ENCODE results near the gene RNPEPL1.
A peak's percentile ranks its signal among the peaks of the same experiment; 100 is the strongest.
"Not testable (repeated sequence)": the region's sequence is repeated elsewhere in the genome, so short reads cannot be mapped to it uniquely, and the experiment has no call there.

RNPEPL1 gene, protein sequence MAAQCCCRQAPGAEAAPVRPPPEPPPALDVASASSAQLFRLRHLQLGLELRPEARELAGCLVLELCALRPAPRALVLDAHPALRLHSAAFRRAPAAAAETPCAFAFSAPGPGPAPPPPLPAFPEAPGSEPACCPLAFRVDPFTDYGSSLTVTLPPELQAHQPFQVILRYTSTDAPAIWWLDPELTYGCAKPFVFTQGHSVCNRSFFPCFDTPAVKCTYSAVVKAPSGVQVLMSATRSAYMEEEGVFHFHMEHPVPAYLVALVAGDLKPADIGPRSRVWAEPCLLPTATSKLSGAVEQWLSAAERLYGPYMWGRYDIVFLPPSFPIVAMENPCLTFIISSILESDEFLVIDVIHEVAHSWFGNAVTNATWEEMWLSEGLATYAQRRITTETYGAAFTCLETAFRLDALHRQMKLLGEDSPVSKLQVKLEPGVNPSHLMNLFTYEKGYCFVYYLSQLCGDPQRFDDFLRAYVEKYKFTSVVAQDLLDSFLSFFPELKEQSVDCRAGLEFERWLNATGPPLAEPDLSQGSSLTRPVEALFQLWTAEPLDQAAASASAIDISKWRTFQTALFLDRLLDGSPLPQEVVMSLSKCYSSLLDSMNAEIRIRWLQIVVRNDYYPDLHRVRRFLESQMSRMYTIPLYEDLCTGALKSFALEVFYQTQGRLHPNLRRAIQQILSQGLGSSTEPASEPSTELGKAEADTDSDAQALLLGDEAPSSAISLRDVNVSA

DNA sequence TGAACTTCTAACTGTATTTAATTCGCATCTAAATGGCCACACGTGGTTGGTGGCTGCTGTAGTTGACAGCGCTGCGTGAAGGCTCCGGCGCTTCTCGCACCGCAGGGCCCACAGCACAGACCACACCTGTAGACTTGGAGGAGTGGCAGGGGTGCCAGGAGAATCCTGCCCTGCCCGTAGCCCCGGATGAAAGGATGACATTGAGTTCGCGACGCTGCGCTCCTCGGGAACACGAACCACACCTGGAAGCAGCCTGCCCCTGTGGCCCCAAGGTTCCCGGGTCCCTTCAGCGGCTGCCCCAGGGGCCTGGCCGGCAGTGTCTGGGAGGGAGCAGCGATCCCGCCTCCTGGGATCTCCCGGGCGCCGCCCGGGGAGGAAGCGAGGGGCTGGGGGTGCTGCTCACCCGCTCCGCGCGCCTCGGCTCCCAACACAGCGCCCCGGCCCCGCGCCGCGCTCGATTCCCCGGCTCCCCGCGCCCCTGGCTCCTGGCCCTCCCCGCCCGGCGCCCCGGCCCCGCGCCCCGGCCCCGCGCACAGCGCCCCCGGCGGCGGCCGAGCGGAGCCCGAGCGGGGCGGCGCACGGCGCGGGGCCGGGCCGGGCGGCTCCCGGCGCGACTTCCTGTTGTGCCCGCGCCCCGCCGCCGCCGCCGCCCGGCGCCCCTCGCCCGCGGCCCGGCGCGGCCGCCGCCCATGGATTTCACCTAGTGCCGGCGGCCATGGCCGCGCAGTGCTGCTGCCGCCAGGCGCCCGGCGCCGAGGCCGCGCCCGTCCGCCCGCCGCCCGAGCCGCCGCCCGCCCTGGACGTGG is at the start of gene RNPEPL1:
Gene RNPEPL1 (plus strand): TSS at position 613 of the 806 bp plus-strand sequence. CDS start 103 bp downstream, at position 716.
- peak within 1 kb of the TSS; percentile 93 for H3K4me3 Mint-ChIP-seq
- H3K27ac Mint-ChIP-seq: peak within 1 kb of the TSS; percentile 96
- H3K9me3 Mint-ChIP-seq: no peaks in the 10 kb centered on the region
- peaks cover 54% of the 10 kb centered on the region for H3K4me1 Mint-ChIP-seq (ENCODE audit: low read depth)
- H3K36me3 Mint-ChIP-seq (ENCODE audit: low read depth): peaks cover 26% of the 10 kb centered on the region
- H3K27me3 Mint-ChIP-seq (ENCODE audit: low read depth): no peaks in the 10 kb centered on the region

DNA sequence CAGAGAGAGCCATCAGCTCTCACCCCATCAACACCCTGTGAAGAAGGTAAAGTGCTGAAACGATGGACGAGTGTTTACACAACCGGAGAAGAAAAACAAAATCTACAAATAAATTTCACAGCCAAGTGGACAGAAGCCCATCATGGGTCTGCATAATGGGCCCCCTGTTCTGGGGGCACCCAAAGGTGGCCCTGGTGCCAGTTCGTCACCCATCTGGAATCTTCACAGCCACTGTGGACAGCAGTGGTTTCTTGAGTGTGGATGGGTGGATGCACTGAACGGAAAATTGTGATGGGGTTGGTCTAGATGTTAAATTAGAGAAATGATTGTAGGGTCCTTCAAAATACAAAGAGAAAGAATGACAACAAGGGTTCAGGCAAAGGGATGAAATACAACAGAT is 49.3 kb upstream of the RNPEPL1 start:
- peaks cover 11% of the 10 kb centered on the region for H3K9me3 Mint-ChIP-seq
- no peak overlapping the region for H3K27ac Mint-ChIP-seq
- peaks cover 5% of the 10 kb centered on the region for H3K4me1 Mint-ChIP-seq (ENCODE audit: low read depth)
- peaks cover 19% of the 10 kb centered on the region for H3K36me3 Mint-ChIP-seq (ENCODE audit: low read depth)
- H3K27me3 Mint-ChIP-seq (ENCODE audit: low read depth): peaks cover 5% of the 10 kb centered on the region
- no peak overlapping the region for H3K4me3 Mint-ChIP-seq

DNA sequence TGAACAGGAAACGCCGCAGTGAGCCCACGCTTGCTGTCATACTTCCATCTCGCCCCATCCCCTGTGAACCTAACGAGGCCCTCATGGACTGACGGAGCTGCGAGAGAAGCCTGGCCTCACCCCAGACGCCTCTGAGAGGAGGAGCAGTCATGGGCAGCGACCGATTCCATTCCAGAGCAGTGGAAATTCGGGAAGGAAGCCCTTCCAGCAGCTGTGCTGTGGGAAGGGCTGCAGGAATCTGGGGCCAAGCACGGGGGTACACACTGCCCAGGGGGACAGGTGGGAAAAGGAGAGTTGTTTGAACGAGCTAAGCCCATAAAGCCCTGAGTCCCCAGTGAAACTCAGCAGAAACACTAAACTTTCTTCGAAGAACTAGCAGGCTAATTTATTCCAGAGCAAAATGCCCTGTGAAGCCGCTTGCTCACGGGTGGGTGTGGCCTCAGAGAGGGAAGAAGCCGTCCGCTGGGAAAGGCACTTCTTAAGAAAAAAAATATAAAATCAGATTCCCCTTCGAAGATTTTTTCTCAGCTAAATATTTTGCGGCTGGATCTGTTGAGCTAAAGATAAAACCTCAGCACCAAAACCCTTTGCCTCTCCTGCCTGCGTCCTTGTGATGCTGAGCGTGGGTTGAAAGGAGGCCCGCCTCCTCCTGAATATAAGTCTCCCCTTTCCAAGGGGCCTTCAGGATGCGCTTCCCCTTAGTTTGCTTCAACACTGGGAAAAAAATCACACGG is 48.7 kb upstream of the RNPEPL1 start:
- Mint-ChIP-seq H3K4me3 (no peak overlapping the region), H3K36me3 (ENCODE audit: low read depth) (peaks cover 24% of the 10 kb centered on the region), H3K9me3 (peaks cover 16% of the 10 kb centered on the region), H3K4me1 (ENCODE audit: low read depth) (no peaks in the 10 kb centered on the region), H3K27ac (no peak overlapping the region), H3K27me3 (ENCODE audit: low read depth) (peaks cover 5% of the 10 kb centered on the region)

DNA sequence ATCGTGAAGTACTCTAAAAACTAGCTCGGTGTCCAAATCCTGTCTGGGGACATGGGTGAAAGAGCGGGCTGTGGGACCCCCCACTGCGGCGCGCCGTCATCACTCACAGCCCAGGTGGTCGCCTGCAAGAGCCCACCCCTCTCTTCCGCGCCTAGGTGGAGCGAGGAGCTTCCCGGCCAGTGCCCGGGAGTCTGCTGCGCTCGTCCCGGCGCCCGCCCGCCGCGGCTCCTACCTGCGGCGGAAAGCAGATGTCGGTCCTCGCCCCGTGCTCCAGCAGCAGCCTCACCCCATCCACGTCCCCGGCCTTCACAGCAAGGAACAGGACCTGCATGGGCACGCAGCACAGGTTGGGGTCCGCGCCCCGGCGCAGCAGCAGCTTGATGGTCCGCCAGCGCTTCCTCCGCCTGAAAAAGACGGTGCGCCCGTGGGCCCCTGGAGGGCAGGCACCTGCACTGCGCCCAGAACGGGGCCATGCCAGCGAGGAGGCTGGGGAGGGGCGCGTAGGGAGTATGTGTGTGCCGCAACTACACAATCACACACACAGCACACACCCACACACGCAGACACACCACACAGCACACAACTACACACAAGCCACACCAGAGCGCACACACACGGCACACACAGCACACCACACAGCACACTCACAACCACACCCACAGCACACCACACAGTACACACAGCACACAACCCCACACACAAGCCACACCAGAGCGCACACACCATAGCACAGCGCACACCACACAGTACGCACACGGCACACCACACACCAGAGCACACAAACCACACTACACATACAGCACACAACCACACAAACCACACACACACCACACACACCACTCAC is 47.9 kb upstream of the RNPEPL1 start:
- H3K4me3 Mint-ChIP-seq: no peak overlapping the region
- peaks cover 5% of the 10 kb centered on the region for H3K27me3 Mint-ChIP-seq (ENCODE audit: low read depth)
- H3K4me1 Mint-ChIP-seq (ENCODE audit: low read depth): no peaks in the 10 kb centered on the region
- H3K36me3 Mint-ChIP-seq (ENCODE audit: low read depth): peaks cover 32% of the 10 kb centered on the region
- H3K9me3 Mint-ChIP-seq: peaks cover 24% of the 10 kb centered on the region
- no peak overlapping the region for H3K27ac Mint-ChIP-seq

DNA sequence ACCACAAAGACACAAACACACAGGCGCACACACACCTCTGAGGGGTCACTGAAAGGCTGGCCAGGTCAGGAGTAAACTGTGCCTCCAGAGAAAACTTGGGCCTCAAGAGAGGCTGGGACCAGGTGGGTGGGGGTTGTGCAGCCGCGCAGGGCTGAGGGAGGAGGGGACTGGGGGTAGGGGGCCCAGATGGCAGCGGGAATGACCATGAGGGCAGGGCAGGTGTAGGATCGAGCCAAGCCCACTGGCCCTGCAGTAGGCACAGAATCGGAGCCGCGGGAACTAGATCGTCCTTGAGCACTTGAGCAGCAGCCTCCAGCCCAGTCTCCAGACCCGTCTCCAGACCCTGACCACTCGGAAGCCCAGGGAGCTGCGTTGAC is 47.3 kb upstream of the RNPEPL1 start:
- Mint-ChIP-seq H3K36me3 (ENCODE audit: low read depth) (peaks cover 36% of the 10 kb centered on the region), H3K9me3 (peaks cover 29% of the 10 kb centered on the region), H3K4me1 (ENCODE audit: low read depth) (no peaks in the 10 kb centered on the region), H3K27ac (no peak overlapping the region), H3K27me3 (ENCODE audit: low read depth) (peaks cover 5% of the 10 kb centered on the region), H3K4me3 (no peak overlapping the region)

DNA sequence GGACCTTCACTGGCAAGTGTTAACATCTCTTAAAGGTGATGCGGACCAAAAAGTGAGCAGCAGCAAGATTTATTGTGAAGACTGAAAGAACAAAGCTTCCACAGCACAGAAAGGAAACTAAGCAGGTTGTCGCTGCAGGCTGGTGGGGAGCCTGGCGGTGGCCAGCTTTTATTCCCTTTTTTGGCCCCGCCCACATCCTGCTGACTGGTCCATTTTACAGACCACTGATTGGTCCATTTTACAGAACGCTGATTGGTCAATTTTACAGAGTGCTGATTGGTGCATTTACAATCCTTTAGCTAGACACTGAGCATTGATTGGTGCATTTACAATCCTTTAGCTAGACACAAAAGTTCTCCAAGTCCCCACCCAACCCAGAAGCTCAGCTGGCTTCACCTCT is 46.4 kb upstream of the RNPEPL1 start:
- H3K4me3 Mint-ChIP-seq: not testable (repeated sequence)
- H3K36me3 Mint-ChIP-seq (ENCODE audit: low read depth): peaks cover 43% of the 10 kb centered on the region

DNA sequence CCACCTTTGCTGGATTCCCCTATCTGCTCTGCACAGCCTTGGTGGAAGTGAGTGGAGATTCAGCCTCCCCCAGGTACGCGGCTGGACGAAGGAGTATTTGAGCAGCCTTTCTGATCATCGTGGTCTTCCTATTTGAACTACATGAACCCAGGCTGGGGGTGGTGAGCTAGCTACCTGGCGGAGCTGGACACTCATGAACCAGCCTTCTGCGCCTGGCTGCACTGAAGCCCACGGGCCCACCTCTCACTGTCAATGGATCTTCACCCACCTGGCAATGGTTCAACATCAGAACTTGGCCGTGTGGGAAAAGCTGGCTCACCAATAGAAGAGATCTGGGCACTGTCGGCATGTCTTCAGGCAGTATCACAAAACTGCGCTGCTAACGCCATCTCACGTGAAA is 45.9 kb upstream of the RNPEPL1 start:
- Mint-ChIP-seq H3K27ac (no peak overlapping the region), H3K9me3 (peaks cover 39% of the 10 kb centered on the region)

More for the DNA sequence above, 46.4 kb upstream of the RNPEPL1 start:
- H3K9me3 Mint-ChIP-seq: peaks cover 34% of the 10 kb centered on the region
- H3K27me3 Mint-ChIP-seq (ENCODE audit: low read depth); H3K27ac Mint-ChIP-seq; H3K4me1 Mint-ChIP-seq (ENCODE audit: low read depth): not testable (repeated sequence)

DNA sequence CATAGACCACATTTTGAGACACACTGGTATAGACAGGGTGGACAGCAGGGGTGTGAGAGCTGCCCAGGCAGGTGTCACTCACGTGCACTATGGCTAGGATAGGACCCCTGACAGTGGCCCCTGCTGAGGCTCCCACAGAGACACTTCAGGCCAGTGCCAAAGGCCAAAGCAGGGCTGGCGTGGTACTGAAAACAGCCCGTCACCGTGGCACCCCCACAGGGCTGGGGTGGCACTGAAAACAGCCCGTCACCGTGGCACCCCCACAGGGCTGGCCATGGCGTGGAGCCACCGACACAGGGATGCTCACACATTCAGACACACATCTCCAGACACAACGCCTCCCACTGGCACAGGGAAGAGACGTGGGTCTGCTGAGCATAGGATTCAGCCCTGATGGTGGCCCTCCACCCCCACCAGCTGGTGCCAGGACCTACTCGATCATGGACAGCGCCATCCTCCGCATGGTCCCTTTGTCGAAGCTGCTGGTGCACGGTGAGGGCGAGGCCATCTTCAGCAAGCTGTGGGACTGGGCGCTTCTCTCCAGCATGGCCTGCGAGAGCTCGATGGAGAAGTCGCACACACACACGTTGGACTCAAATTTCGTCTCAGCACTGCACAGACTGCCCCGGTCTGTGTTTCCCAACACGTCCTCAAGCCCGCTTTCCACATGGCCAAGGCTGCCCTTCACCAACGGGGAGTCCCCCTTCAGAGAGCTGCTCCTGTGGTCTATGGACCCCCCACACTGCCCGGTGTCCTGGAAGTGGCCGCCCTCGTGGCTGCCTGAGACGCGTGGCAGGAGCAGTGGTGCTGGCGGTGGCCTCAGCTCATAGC is 44.6 kb upstream of the RNPEPL1 start:
- Mint-ChIP-seq H3K36me3 (ENCODE audit: low read depth) (peaks cover 56% of the 10 kb centered on the region), H3K9me3 (peaks cover 47% of the 10 kb centered on the region), H3K27ac (no peak overlapping the region), H3K27me3 (ENCODE audit: low read depth) (peaks cover 5% of the 10 kb centered on the region), H3K4me1 (ENCODE audit: low read depth) (no peaks in the 10 kb centered on the region), H3K4me3 (no peak overlapping the region)

More for the DNA sequence above, 45.9 kb upstream of the RNPEPL1 start:
- Mint-ChIP-seq H3K4me3 (no peak overlapping the region), H3K27me3 (ENCODE audit: low read depth) (peaks cover 5% of the 10 kb centered on the region), H3K36me3 (ENCODE audit: low read depth) (peaks cover 48% of the 10 kb centered on the region), H3K4me1 (ENCODE audit: low read depth) (no peaks in the 10 kb centered on the region)

DNA sequence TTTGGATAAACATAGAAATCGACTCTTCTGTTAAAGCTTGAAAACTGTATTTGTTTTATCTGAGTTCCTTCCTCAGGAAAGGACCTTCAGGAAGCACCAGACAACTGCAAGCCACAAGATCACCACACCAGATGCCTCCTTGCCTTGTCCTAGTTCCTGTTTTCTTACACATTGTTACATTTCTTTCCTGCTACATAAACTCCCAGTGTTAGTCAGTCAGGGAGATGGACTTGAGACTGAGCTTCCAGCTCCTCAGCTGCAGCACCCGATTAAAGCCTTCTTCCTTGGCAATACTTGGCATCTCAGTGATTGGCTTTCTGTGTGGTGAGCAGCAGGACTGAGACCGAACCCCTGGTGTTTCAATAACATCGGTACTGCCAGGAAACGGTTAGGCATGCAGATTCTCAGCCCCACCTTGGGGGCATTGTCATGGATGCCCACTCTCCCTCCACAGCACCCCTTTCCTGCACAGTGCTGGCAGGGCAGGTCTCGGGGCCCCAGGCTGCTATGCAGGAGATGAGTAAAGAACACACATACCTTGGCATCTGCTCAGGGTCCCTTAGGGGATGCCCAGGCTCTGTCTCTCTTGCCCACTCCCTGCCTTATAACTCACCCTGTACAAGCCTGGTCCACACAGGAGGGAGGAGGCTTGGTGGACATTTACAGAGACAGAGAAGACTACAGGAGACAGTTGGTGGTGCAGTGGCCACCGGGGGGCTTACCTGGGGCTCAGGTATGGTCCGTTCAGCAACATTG is 43.1 kb upstream of the RNPEPL1 start:
- H3K9me3 Mint-ChIP-seq: peaks cover 59% of the 10 kb centered on the region
- peaks cover 5% of the 10 kb centered on the region for H3K27me3 Mint-ChIP-seq (ENCODE audit: low read depth)

DNA sequence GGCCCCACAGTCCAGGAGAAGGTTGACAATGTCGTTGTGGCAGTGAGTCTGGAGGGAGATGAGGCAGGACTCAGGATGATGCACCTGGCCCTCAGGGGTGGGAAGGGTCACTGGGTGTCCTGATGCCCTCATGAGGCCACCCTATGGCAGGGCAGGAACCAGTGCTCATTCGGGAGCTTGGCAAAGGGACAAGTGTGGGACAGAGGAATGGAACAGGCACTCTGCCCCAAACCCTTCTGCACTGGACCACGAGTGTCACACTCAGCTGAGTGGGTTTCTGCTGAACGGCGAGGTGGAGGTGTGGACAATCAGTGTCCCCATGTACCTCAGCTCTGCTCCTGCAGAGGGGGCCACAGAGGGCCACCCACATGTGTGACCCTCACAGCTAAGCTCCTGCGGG is 42.5 kb upstream of the RNPEPL1 start:
- peaks cover 59% of the 10 kb centered on the region for H3K9me3 Mint-ChIP-seq
- peaks cover 71% of the 10 kb centered on the region for H3K36me3 Mint-ChIP-seq (ENCODE audit: low read depth)
- H3K27ac Mint-ChIP-seq: no peak overlapping the region

More for the DNA sequence above, 43.1 kb upstream of the RNPEPL1 start:
- H3K4me1 Mint-ChIP-seq (ENCODE audit: low read depth): no peaks in the 10 kb centered on the region
- H3K27ac Mint-ChIP-seq: no peak overlapping the region
- H3K4me3 Mint-ChIP-seq: no peak overlapping the region
- peaks cover 68% of the 10 kb centered on the region for H3K36me3 Mint-ChIP-seq (ENCODE audit: low read depth)

DNA sequence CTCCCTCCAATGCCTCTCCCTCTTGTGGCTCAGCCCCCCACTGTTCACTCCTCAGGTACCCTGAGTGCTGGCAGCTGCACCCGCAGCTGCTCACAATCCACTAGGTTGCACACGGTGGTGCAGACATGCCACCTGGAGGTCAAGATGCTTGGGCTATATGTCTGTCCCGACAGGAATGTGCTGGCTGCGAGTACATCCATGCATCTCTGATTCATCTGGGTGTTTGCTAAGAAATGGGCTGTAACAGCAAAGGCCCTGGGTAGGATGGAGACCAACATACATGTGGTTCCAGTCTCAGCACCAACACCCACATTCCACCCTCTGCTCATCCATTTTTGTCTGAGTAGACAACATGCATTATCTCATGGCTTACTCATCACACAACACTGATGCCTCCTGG is 41.8 kb upstream of the RNPEPL1 start:
- Mint-ChIP-seq H3K9me3 (peaks cover 65% of the 10 kb centered on the region), H3K4me1 (ENCODE audit: low read depth) (no peaks in the 10 kb centered on the region), H3K27ac (no peak overlapping the region), H3K4me3 (no peak overlapping the region), H3K27me3 (ENCODE audit: low read depth) (no peaks in the 10 kb centered on the region), H3K36me3 (ENCODE audit: low read depth) (peaks cover 77% of the 10 kb centered on the region)

More for the DNA sequence above, 42.5 kb upstream of the RNPEPL1 start:
- H3K4me1 Mint-ChIP-seq (ENCODE audit: low read depth): no peaks in the 10 kb centered on the region
- peaks cover 1% of the 10 kb centered on the region for H3K27me3 Mint-ChIP-seq (ENCODE audit: low read depth)
- H3K4me3 Mint-ChIP-seq: no peak overlapping the region

DNA sequence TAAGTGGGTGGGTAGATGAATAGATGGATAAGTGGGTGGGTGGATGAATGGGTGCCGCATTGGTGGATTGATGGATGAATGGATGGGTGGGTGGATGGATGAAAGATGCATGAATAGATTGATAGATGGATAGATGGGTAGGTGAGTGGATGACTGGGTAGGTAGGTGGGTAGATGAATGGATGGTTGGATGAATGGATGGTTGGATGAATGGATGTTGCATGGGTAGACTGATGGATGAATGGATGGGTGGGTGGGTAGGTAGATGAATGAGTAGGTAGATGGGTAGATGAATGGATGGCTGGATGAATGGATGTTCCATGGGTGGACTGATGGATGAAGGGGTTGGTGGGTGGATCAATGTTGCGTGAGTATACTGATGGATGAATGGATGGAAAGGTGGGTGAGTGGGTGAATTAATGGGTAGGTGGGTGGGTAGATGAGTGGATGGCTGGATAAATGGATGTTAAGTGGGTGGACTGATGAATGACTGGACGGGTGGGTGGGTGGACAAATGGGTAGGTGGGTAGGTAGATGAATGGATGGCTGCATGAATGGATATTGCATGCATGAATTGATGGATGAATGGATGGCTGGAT is 41.0 kb upstream of the RNPEPL1 start:
- H3K36me3 Mint-ChIP-seq (ENCODE audit: low read depth): peaks cover 82% of the 10 kb centered on the region
- H3K27me3 Mint-ChIP-seq (ENCODE audit: low read depth): no peaks in the 10 kb centered on the region
- peaks cover 71% of the 10 kb centered on the region for H3K9me3 Mint-ChIP-seq
- H3K4me3 Mint-ChIP-seq: no peak overlapping the region
- no peak overlapping the region for H3K27ac Mint-ChIP-seq
- H3K4me1 Mint-ChIP-seq (ENCODE audit: low read depth): no peaks in the 10 kb centered on the region

Measured in T-helper 1 cell treated with Interleukin-12 subunit alpha and Interleukin-12 subunit beta and Interleukin-4 antibody, amounts not matched to agents 30 μg/mL and 1 μg/mL, for 36 hours (primary cell).